K562 (cell line): ENCODE measurements around the gene TMEM108.

ENCODE experiments used
- BRCA1 ChIP-seq, 2 experiments: fragments of 450-650 bp in 1 of 2; sonication (generic) in 1 of 2; formaldehyde crosslinking in 1 of 2; IDR thresholded peaks; 2 replicates each; pipeline versions ENCODE4 v1.5.0 to v1.6.1; 2017 to 2020; ENCODE audit warnings: mild to moderate bottlenecking in 1 of 2, missing genetic modification reagents in 1 of 2
- CBX3 ChIP-seq, 2 experiments: IDR thresholded peaks; 1 replicate in 1 of 2; 2 replicates in 1 of 2; pipeline ENCODE4 v1.6.1; 2012; ENCODE audit warnings: inconsistent platforms in 2 of 2, low read length in 2 of 2, borderline replicate concordance in 1 of 2, control low read depth in 1 of 2
- CTCF ChIP-seq, 3 experiments: IDR thresholded peaks in 2 of 3; conservative IDR thresholded peaks in 1 of 3; 2 replicates each; pipeline ENCODE4 v1.5.1; 2011 to 2012; ENCODE audit warnings: low read length in 3 of 3, mild to moderate bottlenecking in 3 of 3, control low read depth in 2 of 3, improper control_type of control experiment in 1 of 3, inconsistent platforms in 1 of 3, low read depth in 1 of 3, mixed read lengths in 1 of 3, moderate library complexity in 1 of 3; ENCODE audit not compliant: insufficient read depth in 2 of 3
- EZH2 ChIP-seq: IDR thresholded peaks from 2 replicates; pipeline ENCODE4 v1.6.1; 2012; ENCODE audit warnings: low read depth, mild to moderate bottlenecking, inconsistent platforms, low read length, borderline replicate concordance
- MXI1 ChIP-seq: IDR thresholded peaks from 2 replicates; pipeline ENCODE4 v1.6.1; 2011; ENCODE audit warnings: low read depth, mild to moderate bottlenecking, improper control_type of control experiment, low read length
- PPARD ChIP-seq: fragments of 250-450 bp; sonication (Bioruptor Pico); IDR thresholded peaks from 2 replicates; pipeline ENCODE4 v1.8.0; 2022; ENCODE audit warnings: inconsistent platforms, mild to moderate bottlenecking, moderate library complexity

DNA sequence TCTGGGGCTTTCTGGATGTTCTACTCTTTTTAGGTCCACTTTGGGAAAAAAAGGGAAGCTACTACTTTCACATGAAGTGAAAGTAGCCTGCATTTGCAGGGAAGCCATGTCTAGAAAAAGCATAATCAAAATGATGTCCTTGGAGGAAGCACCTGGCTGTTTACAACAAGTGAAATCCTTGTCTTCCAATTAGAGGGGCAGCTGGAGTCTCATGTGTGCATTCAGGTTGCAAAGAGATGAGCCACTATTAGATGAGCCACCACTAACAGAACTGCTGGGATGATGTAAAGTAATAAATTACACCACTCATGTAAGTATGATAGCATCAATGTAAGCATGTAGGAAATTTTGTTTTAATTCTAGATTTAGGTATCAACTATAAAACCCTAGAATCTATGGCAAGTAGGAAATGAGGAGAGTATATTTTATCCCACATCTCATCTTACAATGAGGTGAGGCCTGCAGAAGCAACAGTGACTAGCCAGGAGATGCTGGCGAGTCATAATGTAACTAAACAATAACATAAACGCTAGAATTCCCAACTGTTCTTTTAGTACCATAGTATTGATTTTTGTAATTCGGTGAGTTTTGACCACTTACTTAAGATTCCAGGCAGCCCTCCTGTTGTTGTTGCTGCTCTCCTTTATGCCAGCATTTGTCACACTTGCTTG, 75.9 kb downstream of the TMEM108 start:
- TF ChIP-seq CBX3 (IDR thresholded peaks at IDR 0.05; ENCODE audit: borderline replicate concordance in 1 of 2, low read length in 2 of 2) (no peak), BRCA1 (IDR thresholded peaks at IDR 0.05) (no peak), BRCA1 (CRISPR knock-in tag; IDR thresholded peaks at IDR 0.05) (no peak), MXI1 (no peak), EZH2 (no peak), PPARD (CRISPR knock-in tag) (no peak), CTCF (IDR thresholded peaks at IDR 0.05 in 2 of 3, conservative IDR thresholded peaks at IDR 0.05 in 1 of 3; ENCODE audit: insufficient read depth in 2 of 3, low read depth in 1 of 3, low read length in 3 of 3) (no peak)
